Choroid plexus epithelial cell (primary cell): ENCODE data around the gene MYH9.

Source experiments
- DNase-seq: peaks from one replicate; pipeline ENCODE4 v3.0.0-alpha.2; 2010; ENCODE audit warnings: low read depth
- H3K4me3 ChIP-seq: 2 replicates; pipeline ENCODE4 v1.5.1; 2011; ENCODE audit warnings: low read depth, mild to moderate bottlenecking, control low read depth, low read length, moderate library complexity
- TF ChIP-seq, protein P1 (sequence below): conservative IDR thresholded peaks from 2 replicates; pipeline ENCODE4 v1.5.1; 2011; ENCODE audit warnings: low read depth, mild to moderate bottlenecking, control low read depth, inconsistent platforms, low read length, moderate library complexity

MYH9 gene

DNA sequence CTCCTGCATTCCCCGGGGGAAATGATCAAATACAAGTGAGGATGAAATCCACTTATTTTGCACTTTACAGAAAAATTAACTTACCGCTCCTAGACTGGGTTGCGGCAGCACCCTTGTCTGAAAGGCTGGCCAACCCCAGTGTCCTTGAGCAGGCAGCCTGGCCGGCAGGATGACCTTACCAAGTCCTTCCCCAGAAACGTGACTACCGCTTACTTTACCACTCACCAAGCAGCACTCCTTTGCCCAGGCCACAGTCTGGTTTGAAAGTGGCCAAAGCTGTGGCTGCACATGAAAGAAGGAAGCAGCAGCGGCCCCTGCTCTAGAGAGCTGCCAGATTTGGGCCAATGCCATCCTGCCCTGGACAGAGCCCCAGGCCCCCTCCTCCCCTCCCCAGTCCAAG, 20.3 kb downstream of the MYH9 start:
- TF ChIP-seq, protein P1, sequence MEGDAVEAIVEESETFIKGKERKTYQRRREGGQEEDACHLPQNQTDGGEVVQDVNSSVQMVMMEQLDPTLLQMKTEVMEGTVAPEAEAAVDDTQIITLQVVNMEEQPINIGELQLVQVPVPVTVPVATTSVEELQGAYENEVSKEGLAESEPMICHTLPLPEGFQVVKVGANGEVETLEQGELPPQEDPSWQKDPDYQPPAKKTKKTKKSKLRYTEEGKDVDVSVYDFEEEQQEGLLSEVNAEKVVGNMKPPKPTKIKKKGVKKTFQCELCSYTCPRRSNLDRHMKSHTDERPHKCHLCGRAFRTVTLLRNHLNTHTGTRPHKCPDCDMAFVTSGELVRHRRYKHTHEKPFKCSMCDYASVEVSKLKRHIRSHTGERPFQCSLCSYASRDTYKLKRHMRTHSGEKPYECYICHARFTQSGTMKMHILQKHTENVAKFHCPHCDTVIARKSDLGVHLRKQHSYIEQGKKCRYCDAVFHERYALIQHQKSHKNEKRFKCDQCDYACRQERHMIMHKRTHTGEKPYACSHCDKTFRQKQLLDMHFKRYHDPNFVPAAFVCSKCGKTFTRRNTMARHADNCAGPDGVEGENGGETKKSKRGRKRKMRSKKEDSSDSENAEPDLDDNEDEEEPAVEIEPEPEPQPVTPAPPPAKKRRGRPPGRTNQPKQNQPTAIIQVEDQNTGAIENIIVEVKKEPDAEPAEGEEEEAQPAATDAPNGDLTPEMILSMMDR: no peak
- H3K4me3 ChIP-seq: no peak overlapping the region
- DNase-seq: no peak

DNA sequence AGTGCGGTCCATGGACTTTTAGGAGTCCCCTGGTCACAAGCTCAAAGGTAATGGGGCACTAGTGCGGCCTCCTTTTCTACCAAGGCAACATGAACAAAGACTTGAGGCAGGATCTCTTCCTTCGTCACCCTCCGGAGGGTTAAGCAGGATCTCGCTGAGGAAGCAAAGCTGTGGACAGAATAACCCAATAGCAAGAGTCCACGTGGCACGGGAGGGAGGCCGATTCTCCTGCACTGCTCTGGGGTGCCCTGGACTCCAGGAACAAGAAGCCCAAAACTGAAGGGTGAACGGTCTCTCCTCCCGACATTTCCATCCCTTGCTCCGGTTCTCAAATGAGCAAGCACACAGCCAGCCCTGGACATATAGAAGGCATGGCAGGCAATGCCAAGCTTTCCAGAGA, 20.7 kb downstream of the MYH9 start:
- TF ChIP-seq, protein P1: no peak
- no peak for DNase-seq
- H3K4me3 ChIP-seq: no peak overlapping the region

DNA sequence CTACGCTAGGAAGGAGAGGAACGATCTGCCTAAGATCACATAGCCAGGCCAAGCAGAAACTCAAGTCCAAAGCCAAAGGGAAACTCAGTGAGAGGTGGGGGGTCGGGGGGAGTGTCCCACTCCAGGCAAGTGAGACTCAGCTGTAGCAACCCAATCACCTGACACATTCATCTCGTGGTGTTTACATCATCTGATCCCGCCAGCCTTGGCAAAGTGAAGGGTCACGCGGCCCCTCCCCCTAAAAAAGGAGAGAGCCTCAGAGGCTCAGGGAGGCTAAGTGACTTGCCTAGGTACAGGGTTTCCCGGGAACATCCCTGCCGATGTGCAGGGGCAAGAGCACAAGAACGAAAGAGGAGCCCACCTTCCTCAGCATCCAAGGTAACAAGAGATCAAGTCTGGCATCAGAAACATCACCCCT, 21.5 kb downstream of the MYH9 start:
- H3K4me3 ChIP-seq: no peak overlapping the region
- TF ChIP-seq, protein P1: no peak
- peak; percentile 62 for DNase-seq

DNA sequence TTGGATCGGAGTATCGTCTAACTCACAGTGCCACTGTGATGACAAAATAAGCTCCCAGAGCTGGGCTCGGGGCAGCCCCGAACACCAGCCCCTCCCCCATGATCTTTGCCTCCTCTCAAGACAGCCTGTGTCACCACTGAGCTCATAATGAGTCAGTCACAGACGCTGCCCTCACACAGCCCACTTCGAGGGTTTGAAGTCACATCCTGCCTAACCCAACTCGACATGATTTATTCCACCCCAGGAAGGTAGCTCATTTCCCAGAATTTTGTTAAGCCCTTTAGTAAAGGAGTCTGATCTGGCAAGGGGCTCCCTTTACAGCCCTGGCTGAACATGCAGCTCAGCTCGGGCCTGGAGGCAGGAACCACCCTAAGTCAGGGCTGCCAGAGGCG, 22.8 kb downstream of the MYH9 start:
- peak; percentile 88 for DNase-seq
- no peak overlapping the region for H3K4me3 ChIP-seq
- TF ChIP-seq, protein P1: no peak

DNA sequence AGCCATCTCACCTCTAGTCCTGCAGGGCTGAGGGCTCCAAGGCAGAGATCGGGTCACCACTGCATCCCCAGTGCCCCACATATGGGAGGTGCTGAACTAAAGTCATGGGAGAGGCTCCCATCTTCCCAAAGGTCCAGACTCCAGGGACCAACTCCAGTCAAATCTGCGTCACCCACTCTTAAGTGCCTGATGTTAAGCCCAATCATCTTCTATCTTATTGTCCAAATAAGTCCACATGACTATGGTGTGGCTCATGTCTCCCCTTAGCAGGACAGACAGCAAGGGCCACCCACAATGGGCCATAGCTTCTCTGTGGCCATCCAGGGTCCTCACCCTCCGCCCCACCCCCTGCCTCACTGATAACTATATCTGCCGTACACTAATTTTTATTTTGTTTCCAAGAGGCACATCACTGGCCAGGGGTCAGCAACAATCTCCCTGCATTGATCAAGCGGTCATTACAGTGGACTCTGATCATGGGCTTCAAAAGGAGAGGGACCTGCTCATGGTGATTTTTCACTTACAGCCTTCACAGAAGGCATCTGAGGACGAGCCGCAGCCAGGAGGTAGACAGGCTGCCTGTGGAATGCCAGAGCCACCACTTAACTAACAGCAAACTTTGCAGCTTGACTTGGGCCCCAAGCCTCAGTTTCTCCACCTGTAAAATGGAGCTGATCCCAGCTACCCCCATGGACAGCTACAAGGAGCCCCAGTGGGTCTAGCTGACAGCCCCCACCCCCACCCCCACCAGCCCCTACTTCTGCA, 23.3 kb downstream of the MYH9 start:
- TF ChIP-seq, protein P1: no peak
- H3K4me3 ChIP-seq: no peak overlapping the region
- no peak for DNase-seq

DNA sequence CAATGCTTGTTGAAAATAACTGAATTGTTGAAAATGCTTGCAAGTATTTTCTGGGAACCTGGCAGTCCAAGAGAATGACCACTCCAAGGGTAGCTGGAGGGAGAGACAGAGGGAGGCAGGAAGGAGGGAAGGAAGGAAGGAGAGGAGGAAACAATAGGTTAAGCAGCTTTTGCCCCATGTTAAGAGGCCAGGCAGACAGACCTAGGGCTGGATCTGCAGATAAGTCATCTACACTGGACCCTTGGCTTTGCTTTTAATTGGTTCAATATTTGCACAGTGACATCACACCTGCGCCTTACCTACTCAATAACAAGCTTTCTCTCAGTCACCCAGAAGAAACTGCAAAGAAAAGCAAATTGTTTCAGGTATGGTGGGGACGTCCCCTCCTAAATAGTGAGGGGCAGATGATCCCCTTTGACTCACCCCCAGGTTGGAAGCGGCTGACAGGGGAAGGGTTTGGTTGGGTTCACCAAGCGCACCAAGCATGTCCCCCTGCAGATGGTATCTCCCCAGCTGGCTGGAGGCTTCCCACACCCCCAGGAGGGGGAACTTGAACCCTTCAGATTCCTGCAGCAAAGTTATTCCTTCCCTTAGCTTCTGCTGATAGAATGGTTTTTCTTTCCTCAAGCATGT, 24.3 kb downstream of the MYH9 start:
- no peak for DNase-seq
- TF ChIP-seq, protein P1: no peak
- no peak overlapping the region for H3K4me3 ChIP-seq

DNA sequence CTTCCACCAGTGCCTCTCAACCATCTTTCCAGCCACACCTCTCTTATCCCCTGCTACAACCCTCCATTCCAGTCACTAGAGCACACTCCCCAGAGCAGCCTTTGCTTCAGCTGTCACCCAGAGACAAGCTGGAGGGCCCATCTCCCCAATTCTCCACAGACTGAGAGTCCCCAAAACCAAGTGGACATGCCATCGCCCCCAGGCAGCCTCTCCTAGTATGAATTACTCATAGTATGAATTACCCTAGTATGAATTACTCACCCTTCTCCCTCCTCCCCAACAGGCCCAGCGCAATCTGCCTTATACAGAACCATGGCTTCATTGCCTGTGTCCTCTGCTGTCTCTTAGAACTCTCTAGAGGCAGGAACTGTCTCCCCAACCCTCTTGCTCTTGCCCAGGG, 24.8 kb downstream of the MYH9 start:
- TF ChIP-seq, protein P1: no peak
- no peak for DNase-seq
- H3K4me3 ChIP-seq: no peak overlapping the region
